ENCODE measurements around the gene SIN3B.
A peak's percentile ranks its signal among the peaks of the same experiment; 100 is the strongest.
"Not testable (repeated sequence)": the region's sequence is repeated elsewhere in the genome, so short reads cannot be mapped to it uniquely, and the experiment has no call there.

SIN3B gene, protein sequence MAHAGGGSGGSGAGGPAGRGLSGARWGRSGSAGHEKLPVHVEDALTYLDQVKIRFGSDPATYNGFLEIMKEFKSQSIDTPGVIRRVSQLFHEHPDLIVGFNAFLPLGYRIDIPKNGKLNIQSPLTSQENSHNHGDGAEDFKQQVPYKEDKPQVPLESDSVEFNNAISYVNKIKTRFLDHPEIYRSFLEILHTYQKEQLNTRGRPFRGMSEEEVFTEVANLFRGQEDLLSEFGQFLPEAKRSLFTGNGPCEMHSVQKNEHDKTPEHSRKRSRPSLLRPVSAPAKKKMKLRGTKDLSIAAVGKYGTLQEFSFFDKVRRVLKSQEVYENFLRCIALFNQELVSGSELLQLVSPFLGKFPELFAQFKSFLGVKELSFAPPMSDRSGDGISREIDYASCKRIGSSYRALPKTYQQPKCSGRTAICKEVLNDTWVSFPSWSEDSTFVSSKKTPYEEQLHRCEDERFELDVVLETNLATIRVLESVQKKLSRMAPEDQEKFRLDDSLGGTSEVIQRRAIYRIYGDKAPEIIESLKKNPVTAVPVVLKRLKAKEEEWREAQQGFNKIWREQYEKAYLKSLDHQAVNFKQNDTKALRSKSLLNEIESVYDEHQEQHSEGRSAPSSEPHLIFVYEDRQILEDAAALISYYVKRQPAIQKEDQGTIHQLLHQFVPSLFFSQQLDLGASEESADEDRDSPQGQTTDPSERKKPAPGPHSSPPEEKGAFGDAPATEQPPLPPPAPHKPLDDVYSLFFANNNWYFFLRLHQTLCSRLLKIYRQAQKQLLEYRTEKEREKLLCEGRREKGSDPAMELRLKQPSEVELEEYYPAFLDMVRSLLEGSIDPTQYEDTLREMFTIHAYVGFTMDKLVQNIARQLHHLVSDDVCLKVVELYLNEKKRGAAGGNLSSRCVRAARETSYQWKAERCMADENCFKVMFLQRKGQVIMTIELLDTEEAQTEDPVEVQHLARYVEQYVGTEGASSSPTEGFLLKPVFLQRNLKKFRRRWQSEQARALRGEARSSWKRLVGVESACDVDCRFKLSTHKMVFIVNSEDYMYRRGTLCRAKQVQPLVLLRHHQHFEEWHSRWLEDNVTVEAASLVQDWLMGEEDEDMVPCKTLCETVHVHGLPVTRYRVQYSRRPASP

DNA sequence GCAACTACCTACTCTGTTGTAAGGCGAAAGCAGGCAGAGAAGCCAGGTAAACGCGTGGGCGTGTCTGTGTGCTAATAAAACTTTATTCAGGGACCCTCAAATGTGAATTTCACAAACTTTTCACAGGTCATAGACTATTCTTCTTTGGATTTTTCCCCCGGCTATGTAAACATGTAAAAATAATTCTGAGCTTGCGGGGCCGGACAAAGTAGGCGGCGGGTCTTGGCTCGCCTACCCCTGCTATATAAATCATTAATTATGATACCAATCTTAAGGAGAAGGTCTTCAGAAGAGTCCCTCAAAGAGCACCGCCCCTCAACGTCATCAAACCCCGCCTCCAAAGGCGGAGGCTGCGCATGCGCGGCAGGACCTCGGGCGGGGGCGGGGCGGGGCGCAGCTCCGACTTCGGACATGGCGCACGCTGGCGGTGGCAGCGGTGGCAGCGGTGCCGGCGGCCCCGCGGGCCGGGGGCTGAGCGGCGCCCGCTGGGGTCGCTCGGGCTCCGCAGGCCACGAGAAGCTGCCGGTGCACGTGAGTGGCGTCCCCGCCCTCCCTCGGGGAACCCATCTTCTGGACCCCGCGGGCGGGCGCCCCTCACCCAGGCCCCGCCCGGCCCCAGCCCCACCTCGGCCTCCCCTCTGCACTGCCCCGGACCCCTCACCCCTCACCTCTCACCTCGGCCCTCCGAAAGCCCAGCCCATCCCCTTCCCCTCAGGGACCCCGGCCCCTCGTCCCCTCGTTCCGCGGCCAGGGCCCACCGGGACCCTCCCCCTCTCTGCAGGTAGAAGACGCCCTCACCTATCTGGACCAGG, at the start of gene SIN3B:
Gene SIN3B, plus strand, starts transcription at position 389 of the 812 bp plus-strand sequence. Its CDS starts 23 bp downstream, at position 412.
- DNase-seq: peak; percentile 14 to 91 (median 75)

DNA sequence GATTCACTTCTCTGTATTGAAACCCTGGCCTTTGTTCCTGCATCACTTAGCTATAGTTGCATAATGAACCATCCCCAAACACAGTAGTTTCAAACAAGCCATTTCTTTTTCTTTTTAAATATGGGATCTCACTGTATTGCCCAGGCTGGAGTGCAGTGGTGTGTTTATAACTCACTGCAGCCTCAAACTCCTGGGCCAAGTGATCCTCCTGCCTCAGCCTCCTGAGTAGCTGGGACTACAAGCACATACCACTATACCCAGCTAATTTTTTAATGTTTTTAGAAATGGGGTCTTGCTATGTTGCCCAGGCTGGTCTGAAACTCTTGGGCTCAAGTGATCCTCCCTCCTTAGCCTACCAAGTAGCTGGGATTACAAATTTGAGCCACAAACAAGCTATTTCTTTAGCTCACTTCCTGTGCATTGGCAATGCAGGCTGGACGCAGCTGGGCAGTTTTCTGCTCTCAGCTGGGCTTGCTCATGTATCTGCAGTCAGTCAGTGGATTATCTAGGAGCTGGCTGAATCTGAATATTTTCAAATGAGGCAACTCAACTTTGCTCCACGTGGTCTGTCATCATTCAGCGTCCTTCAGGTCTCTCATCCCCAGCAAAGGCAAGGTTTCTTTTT, 49.5 kb upstream of the SIN3B start:
- DNase-seq: no peak

DNA sequence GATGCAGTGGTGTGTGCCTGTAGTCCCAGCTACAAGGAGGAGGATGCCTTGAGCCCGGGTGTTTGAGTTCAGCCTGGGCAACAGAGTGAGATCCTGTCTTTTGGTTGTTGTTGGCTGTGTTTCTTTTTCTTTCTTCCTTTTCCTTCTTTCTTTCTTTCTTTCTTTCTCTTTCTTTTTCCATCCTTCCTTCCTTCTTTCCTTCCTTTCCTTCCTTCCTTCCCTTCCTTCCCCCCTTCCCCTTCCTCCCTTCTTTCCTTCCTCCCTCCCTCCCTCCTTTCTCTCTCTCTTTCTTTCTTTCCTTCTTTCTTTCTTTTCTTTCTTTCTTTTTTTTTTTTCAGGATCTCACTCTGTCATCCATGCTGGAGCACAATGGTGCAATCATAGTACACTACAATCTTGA, 46.5 kb upstream of the SIN3B start:
- DNase-seq: no peak

DNA sequence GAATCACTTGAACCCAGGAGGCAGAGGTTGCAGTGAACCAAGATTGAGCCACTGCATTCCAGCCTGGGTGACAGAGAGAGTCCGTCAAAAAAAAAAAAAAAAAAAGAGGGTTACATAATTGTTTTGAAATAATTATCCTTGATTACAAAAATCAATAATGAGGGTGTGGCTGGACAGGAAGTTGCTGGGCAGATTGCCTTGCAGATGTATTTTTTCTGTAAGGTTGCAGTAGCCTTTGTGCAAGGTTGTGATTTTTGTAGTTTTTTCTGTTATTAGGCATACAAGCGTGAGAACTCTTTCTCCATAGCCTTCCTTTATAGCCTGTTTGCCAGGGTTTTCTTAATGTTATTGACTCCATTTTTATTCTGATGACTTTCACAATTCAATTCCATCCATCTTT, 40.7 kb upstream of the SIN3B start:
- no peak for DNase-seq

DNA sequence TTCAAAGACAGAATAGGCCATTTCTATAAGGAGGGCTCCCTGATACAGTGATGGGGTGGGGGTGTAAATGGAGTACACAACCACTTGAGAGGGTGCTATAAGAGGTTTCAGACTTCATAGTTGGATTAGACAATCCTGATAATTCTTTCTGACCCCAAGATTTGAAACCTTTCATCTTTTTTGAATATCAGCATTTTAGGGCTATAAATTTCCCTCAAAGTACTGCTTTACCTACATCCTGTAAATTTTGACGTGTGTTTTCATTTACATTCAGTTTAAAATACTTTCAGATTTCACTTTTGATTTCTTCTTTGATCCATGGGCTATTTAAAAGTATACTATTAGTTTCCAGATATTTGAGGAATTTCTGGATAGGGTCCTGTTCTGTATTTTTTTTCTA, 40.0 kb upstream of the SIN3B start:
- DNase-seq: no peak

DNA sequence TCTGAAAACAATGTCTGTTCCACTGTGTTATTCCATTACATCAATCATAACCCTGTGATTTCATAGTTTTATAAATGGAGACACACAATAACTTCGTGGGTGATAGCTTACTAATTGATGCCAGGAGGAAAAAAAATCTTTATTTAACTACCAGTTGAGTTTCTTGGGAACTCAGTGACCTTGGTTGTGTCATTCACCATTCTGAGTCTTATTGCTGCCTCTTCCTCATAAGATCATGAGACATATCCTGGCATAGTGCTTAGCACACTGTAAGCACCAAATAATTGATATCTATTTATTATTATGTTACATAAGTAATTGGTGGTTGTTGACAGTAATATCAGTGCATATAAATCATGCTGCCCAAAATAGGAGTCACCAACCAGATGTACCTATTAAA, 39.1 kb upstream of the SIN3B start:
- no peak for DNase-seq

DNA sequence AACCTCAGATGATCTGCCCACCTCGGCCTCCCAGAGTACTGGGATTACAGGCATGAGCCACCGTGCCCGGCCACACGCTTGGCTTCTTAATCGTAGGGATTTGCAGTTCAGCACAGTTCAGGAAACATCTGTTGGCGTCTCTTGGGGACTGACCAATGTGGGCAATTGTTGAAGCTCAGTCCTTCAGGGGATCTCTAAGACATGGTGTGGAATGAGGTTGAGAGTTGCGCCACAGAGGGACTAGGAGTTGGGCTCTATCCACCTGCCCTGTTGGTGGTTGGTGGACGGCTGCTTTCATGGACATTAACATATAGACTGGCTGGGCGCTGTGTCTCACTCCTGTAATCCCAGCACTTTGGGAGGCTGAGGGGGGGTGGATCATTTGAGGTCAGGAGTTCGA, 37.3 kb upstream of the SIN3B start:
- no peak for DNase-seq

DNA sequence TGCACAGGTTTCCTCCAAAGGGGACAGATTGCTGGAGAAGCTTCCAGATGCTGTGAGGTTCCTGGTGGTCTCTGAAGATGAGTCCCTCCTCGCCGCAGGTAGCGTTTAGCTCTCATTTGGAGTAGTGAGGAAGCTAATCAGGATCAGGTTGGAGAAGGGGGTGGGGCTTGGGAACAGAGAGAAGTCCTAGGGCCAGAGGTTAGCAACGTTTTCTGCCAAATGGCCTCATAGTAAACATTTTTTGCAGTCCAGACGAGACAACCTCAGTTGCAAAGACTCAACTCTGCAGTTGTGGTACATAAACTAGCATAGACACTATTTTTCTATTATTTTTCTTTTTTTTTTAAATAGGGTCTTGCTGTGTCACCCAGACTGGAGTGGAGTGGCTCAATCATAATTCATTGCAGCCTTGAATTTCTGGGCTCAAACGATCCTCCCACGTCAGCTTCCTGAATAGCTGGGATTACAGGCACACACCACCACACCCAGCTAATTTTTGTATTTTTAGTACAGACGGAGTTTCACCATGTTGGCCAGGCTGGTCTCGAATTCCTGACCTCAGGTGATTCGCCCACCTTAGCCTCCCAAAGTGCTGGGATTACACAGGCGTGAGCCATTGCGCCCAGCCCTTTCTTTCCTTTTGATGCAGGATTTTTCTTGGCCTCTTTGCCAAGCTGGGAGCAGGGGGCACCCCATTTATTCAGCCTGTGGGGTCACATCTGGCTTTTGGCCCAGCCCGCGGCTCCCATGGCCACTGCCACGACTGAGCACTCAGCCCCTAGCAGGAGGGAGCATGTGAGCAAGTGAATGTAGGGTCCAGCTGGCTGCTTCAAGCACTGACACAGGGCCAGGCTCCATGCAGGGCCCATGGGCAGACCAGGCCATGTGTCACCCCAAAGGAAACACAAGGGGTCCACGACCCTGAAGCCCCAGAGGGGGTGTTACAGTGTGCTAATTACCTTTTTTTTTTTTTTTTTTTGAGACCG, 34.4 kb upstream of the SIN3B start:
- DNase-seq: no peak

DNA sequence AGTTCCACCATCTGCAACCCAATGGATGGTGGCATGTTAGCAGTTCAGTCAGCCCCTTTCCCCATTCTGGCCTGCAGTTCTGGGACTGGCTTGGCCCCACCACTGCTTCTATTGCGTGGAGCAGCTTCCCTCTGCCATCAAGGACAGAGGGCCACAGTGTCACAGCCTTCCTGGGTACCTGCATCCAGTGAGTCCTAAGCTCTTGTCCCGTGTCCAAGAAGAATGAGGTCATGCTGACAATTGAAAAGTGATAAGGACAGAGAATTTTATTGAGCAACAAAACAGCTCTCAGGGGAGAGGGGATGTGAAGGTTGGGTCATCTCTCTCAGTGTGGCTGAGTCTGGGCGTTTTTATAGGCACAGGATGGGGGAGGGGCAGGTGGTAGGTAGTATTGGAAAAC, 33.5 kb upstream of the SIN3B start:
- DNase-seq: no peak

DNA sequence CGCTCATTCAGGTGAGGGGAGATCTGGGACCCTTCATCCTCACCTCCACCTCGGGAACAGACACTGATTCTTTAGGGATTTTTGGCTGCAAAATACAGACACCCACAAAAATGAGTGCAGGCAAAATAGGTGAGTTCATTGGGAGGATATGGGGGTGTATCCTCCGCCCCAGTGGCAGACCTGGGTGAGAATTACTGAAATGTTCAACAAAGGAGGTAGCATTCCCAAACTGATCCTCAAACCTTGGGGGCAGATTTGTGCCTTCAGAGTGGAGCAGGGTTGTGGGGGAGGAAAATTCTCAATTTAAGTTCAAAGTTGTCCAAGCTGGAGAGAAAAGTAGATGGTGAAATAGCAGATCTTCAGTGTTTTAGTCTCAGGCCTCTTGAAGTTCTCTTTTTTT, 31.3 kb upstream of the SIN3B start:
- no peak for DNase-seq

DNA sequence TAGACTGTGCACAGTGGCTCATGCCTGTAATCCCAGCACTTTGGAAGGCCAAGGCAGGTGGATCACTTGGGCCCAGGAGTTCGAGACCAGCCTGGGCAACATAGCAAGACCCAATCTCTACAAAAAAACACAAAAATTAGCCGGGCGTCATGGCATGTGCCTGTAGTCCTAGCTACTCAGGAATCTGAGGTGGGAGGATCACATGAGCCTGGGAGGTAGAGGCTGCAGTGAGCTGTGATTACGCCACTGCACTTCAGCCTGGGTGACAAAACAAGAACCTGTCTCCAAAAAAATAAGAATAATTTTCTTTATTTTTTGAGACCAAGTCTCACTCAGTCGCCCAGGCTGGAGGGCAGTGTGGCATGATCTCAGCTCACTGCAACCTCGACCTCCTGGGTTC, 30.9 kb upstream of the SIN3B start:
- DNase-seq: not testable (repeated sequence)

DNA sequence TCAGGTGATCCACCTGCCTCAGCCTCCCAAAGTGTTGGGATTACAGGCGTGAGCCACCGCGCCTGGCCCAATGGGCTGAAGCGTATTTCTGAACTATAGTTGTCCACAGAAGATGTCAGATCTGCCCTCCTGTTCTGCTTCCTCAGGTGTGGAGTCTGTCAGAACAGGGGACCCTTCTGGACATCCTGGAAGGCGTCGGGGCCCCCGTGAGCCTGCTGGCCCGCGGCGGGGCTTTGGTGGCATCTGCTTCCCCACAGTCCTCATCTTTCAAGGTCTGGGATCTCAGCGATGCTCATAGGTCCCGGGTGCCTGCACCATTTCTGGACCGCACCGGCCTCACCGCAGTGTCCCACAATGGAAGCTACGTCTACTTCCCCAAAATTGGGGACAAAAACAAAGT, 29.5 kb upstream of the SIN3B start:
- no peak for DNase-seq

DNA sequence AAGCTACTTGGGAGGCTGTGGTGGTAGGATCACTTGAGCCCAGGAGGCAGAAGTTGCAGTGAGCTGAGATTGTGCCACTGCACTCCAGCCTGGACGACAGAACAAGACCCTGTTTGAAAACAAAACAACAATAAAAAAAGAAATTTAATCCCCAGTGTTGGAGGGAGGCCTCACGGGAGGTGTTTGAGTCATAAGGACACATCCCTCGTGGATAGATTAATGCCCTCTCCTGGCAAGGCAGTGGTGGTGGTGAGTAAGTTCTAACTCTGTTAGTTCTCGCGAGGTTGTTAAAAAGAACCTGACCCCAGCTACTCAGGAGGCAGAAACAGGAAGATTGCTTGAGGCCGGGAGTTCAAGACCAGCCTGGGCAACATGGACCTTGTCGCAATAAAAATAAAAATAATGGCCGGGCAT, 27.6 kb upstream of the SIN3B start:
- DNase-seq: no peak

DNA sequence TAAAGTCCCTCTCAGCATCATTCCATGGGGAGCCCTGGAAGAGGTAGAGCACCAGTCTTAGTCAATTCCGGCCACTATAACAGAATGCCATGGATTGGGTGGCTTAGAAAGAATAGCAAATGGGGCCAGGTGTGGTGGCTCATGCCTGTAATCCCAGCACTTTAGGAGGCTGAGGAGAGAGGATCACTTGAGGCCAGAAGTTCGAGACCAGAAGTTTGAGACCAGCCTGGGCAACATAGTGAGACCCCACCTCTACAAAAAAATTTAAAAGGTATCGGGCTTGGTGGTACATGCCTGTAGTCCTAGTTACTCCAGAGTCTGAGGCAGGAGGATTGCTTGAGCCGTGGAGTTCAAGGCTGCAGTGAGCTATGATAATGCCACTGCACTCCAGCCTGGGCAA, 25.0 kb upstream of the SIN3B start:
- DNase-seq: no peak

DNA sequence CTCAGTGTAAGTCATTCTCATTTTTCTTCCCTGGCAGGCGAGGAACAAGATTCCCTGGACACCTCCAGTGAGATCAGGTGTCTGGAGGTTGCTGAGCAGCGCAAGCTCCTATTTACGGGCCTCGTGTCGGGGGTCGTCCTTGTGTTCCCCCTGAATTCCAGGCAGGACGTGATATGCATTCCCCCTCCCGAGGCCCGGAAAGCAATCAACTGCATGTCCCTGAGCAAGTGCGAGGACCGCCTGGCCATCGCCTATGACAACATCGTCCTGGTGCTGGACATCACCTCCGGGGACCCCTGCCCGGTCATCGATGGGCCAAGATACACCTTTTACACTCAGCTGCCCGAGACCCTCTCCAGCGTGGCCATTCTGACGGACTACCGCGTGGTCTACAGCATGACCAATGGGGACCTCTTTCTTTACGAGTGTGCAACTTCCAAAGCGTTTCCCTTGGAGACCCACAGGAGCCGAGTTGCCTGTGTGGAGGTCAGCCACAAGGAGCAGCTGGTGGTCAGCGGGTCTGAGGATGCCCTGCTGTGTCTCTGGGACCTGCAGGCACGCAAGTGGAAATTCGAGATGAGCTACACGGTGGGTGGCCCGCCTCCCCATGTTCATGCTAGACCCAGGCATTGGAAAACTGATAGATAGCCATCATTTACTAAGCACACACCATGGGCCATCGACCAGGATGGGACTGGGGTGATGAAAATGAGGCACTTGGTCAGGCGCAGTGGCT, 21.5 kb upstream of the SIN3B start:
- DNase-seq: no peak

DNA sequence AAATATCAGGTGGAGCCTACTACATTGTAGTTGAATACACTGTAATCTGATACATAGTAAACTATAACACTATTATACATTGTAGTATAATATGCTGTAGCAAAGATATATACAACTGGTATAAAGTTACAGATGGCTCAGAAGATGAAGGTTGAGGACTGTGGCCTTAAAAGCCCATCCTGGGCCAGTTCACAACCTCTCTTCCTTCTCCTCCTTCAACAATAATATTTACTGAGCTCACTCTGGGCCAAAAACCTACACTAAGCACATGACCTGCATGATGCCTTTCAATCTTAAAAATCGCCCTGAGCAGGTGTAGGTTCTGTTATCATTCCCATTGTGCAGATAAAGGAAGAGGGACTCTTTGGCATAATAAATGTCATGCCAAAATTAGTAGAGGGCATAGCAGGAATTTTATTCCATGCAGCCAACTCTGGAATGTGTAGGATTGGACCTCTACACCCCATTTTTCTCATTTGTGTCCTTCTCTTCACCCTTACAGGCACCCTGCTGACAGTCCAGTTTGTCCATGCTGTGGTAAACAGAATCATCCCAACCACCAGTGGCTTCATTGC, 14.6 kb upstream of the SIN3B start:
- DNase-seq: no peak

DNA sequence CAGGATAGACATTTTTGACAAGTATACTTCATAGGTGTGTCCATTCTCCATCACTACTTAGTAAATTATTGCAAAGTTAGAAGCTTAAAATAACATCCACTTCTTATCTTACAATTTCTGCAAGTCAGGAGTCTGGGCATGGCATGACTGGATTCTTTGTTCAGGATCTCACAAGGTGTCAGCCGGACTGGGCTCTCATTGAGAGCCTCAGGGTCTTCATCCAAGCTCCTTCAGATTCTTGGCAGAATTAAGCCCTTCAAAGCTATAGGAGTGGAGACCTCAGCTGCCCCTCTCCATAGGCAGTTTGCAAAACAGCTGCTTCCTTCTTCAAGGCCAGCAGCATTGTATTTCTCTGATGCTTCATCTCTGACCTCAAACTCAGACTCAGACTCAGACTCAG, 9.1 kb upstream of the SIN3B start:
- DNase-seq: no peak

DNA sequence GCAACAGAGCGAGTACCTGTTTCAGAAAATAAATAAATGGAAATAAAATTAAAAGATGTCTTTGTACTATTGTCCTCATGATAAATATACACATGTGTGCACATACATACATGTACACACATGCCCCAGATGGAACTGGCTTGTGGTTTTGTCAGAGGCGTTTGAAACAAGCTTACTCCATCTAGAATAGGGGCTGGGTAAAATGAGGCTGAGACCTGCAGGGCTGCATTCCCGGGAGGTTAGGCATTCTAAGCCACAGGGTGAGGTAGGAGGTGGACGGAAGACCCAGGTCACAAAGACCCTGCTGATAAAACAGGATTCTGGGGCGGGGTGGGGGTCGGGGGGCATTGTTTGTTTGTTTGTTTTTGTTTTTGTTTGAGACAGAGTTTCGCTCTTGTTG, 8.1 kb upstream of the SIN3B start:
- DNase-seq: no peak

DNA sequence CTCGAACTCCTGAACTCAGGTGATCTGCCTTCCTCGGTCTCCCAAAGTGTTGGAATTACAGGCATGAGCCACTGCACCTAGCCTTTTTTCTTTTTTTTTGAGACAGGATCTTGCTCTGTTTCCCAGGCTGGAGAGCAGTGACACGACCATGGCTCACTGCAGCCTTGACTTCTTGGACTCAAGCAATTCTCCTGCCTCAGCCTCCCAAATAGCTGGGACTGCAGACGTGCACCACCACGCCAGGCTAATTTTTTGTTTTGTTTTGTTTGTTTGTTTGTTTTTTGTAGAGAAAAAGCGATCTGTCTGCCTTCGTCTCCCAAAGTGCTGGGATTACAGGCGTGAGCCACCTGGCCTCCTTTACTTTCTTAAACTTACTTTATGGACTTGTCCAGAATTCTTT, 6.5 kb upstream of the SIN3B start:
- DNase-seq: no peak

Measured in hypothalamus (tissue), 51 donors.